ENCODE data around the gene NUTM2F. TPM values are rescaled to one million over a fixed set of nuclear protein-coding genes. Genes with fewer than 3 reads are reported as not detected.

NUTM2F gene
- total and polyA plus RNA-seq, 2 of the 13 experiments (the other 11 are each of a cell fraction or from before 2014, with no cell fraction given): 0.09 TPM; not detected in 1

GRCh38 chr9:94303321-94303720, 25.1 kb downstream of the NUTM2F start:
- Histone ChIP-seq H3K27ac (ENCODE audit: extremely low read length, insufficient read depth, low read length) (no peak overlapping the region), H3K4me1 (ENCODE audit: insufficient read depth, low read length) (no peaks in the 10 kb centered on the region; the same call in 1 of the 2 replicates), H3K79me2 (ENCODE audit: insufficient read depth, low read length) (no peaks in the 10 kb centered on the region), H3K4me3 (replicated peaks in 1 of 3; ENCODE audit: insufficient read depth in 1 of 3, low read depth in 2 of 3, low read length in 3 of 3) (no peak overlapping the region), H3K27me3 (ENCODE audit: control insufficient read depth in 1 of 2, insufficient read depth in 2 of 2, low read length in 2 of 2) (no peaks in the 10 kb centered on the region), H2AFZ (ENCODE audit: low read length) (no peak overlapping the region), H3K9me3 (ENCODE audit: low read length) (no peaks in the 10 kb centered on the region), H3K4me2 (ENCODE audit: low read depth, low read length) (no peak overlapping the region), H3K36me3 (replicated peaks in 1 of 2; ENCODE audit: control insufficient read depth in 1 of 2, insufficient read depth in 2 of 2, low read length in 2 of 2) (no peaks in the 10 kb centered on the region), H3K9ac (ENCODE audit: insufficient read depth, low read depth, low read length) (no peak overlapping the region), H4K20me1 (ENCODE audit: insufficient read depth, low read length) (no peaks in the 10 kb centered on the region)
- ATAC-seq (no peak), FAIRE-seq (no peak), DNase-seq (ENCODE audit: low spot score) (no peak)
- TF ChIP-seq MAFG (CRISPR knock-in tag; IDR thresholded peaks at IDR 0.05) (no peak), AGO1 (IDR thresholded peaks at IDR 0.05; ENCODE audit: low read depth, low read length, poor library complexity, severe bottlenecking) (no peak), ZNF761 (CRISPR knock-in tag; conservative IDR thresholded peaks at IDR 0.05) (no peak), TERF1 (CRISPR knock-in tag; IDR thresholded peaks at IDR 0.05) (no peak), SRSF4 (IDR thresholded peaks at IDR 0.05; ENCODE audit: low read depth, low read length, poor library complexity, severe bottlenecking) (no peak), IKZF4 (CRISPR knock-in tag; IDR thresholded peaks at IDR 0.05; ENCODE audit: borderline replicate concordance, low read depth, not compliant biosample characterization) (no peak), ZNF362 (CRISPR knock-in tag; IDR thresholded peaks at IDR 0.05; ENCODE audit: borderline replicate concordance) (no peak), ZNF7 (CRISPR knock-in tag; IDR thresholded peaks at IDR 0.05) (no peak)
- in situ Hi-C loops (cut with HindIII; ENCODE audit: extremely low pct_ligation_motif_present, low pct_unique_long_range_greater_than_20kb): no loop called here
- POLR2A ChIA-PET: no interaction called here
- CTCF ChIA-PET (ENCODE audit: low intra/inter-chr PET ratio, low total read pairs): no interaction called here
- intact Hi-C loops (cut with micrococcal nuclease; ENCODE audit: unreplicated experiment): no loop called here
- BruUV-seq (replicated peaks): no TSS peak

Data from HepG2 (cell line).